NT2/D1 (cell line): ENCODE data around the gene TSG101.

Source experiments
- DNase-seq: peaks from one replicate; pipeline ENCODE4 v3.0.0-alpha.2; 2011; ENCODE audit warnings: low read depth, low spot score
- H3K27me3 ChIP-seq: 2 replicates; pipeline ENCODE4 v1.6.0; 2011; ENCODE audit warnings: mild to moderate bottlenecking; ENCODE audit not compliant: insufficient read length, insufficient read depth
- H3K36me3 ChIP-seq: 2 replicates; pipeline ENCODE4 v1.6.1; 2011; ENCODE audit warnings: mild to moderate bottlenecking, low read length, mixed read lengths; ENCODE audit not compliant: insufficient read depth, insufficient read length
- H3K4me1 ChIP-seq: 2 replicates; pipeline ENCODE4 v1.5.1; 2011; ENCODE audit not compliant: insufficient read depth, insufficient read length
- H3K4me3 ChIP-seq: 2 replicates; pipeline ENCODE4 v1.5.1; 2011; ENCODE audit warnings: low read depth; ENCODE audit not compliant: insufficient read length
- H3K9ac ChIP-seq: 2 replicates; pipeline ENCODE4 v1.6.0; 2011; ENCODE audit warnings: low read depth; ENCODE audit not compliant: insufficient read length
- H3K9me3 ChIP-seq: 2 replicates; pipeline ENCODE4 v1.5.1; 2011; ENCODE audit warnings: mild to moderate bottlenecking, low read length; ENCODE audit not compliant: insufficient read depth
- SUZ12 ChIP-seq: IDR thresholded peaks from 2 replicates; pipeline ENCODE4 v1.6.1; 2011; ENCODE audit not compliant: insufficient read length, insufficient read depth; ENCODE audit errors: extremely low read depth
- YY1 ChIP-seq: IDR thresholded peaks from 2 replicates; pipeline ENCODE4 v1.6.1; 2011; ENCODE audit not compliant: insufficient read length, insufficient read depth
- ZNF274 ChIP-seq: IDR thresholded peaks from 2 replicates; pipeline ENCODE4 v1.6.1; 2011; ENCODE audit warnings: mild to moderate bottlenecking, low read depth, low read length

The TSG101 gene

GRCh38 chr11:18471995-18472394 is 54.7 kb downstream of the TSG101 start:
- no peaks in the 10 kb centered on the region for H3K9me3 ChIP-seq
- H3K36me3 ChIP-seq: peaks cover 3% of the 10 kb centered on the region
- H3K9ac ChIP-seq: no peak overlapping the region
- no peak overlapping the region for H3K4me3 ChIP-seq
- no peak for DNase-seq
- no peaks in the 10 kb centered on the region for H3K27me3 ChIP-seq
- no peaks in the 10 kb centered on the region for H3K4me1 ChIP-seq
- no peak for TF ChIP-seq ZNF274
- TF ChIP-seq SUZ12: no peak
- no peak for TF ChIP-seq YY1

GRCh38 chr11:18468961-18469360 is 57.8 kb downstream of the TSG101 start:
- DNase-seq: no peak
- H3K27me3 ChIP-seq: no peaks in the 10 kb centered on the region
- no peak overlapping the region for H3K4me3 ChIP-seq
- TF ChIP-seq SUZ12: no peak
- no peak for TF ChIP-seq ZNF274
- TF ChIP-seq YY1: no peak
- no peak overlapping the region for H3K9ac ChIP-seq
- H3K4me1 ChIP-seq: no peaks in the 10 kb centered on the region
- H3K9me3 ChIP-seq: no peaks in the 10 kb centered on the region
- H3K36me3 ChIP-seq: no peaks in the 10 kb centered on the region

- H3K4me1 ChIP-seq: no peaks in the 10 kb centered on the region
- H3K27me3 ChIP-seq: no peaks in the 10 kb centered on the region
- no peaks in the 10 kb centered on the region for H3K9me3 ChIP-seq
- DNase-seq: no peak
- no peak for TF ChIP-seq SUZ12
- no peaks in the 10 kb centered on the region for H3K36me3 ChIP-seq
- H3K4me3 ChIP-seq: no peak overlapping the region
- no peak overlapping the region for H3K9ac ChIP-seq
Observed at GRCh38 chr11:18468059-18468458, 58.7 kb downstream of the TSG101 start.

- no peaks in the 10 kb centered on the region for H3K4me1 ChIP-seq
- no peaks in the 10 kb centered on the region for H3K9me3 ChIP-seq
Observed at GRCh38 chr11:18466402-18466801, 60.3 kb downstream of the TSG101 start.

GRCh38 chr11:18463439-18463838 is 63.3 kb downstream of the TSG101 start:
- H3K9me3 ChIP-seq: no peaks in the 10 kb centered on the region
- DNase-seq: no peak
- TF ChIP-seq SUZ12 (no peak), ZNF274 (no peak), YY1 (no peak)
- no peaks in the 10 kb centered on the region for H3K4me1 ChIP-seq
- H3K36me3 ChIP-seq: no peaks in the 10 kb centered on the region
- no peaks in the 10 kb centered on the region for H3K27me3 ChIP-seq
- no peak overlapping the region for H3K9ac ChIP-seq
- no peak overlapping the region for H3K4me3 ChIP-seq

More at GRCh38 chr11:18466402-18466801, 60.3 kb downstream of the TSG101 start:
- no peak overlapping the region for H3K9ac ChIP-seq
- no peaks in the 10 kb centered on the region for H3K27me3 ChIP-seq
- H3K4me3 ChIP-seq: no peak overlapping the region
- H3K36me3 ChIP-seq: no peaks in the 10 kb centered on the region
- DNase-seq: no peak
- TF ChIP-seq ZNF274 (no peak), YY1 (no peak), SUZ12 (no peak)

- Histone ChIP-seq H3K27me3 (no peaks in the 10 kb centered on the region), H3K4me1 (no peaks in the 10 kb centered on the region), H3K36me3 (no peaks in the 10 kb centered on the region), H3K9me3 (no peaks in the 10 kb centered on the region), H3K9ac (no peak overlapping the region), H3K4me3 (no peak overlapping the region)
- no peak for TF ChIP-seq YY1
- no peak for TF ChIP-seq SUZ12
- TF ChIP-seq ZNF274: no peak
- no peak for DNase-seq
Observed at GRCh38 chr11:18461909-18462308, 64.8 kb downstream of the TSG101 start.

GRCh38 chr11:18459634-18460033 is 67.1 kb downstream of the TSG101 start:
- DNase-seq: no peak
- TF ChIP-seq YY1: no peak
- TF ChIP-seq ZNF274: no peak
- TF ChIP-seq SUZ12: no peak
- no peaks in the 10 kb centered on the region for H3K36me3 ChIP-seq
- no peaks in the 10 kb centered on the region for H3K9me3 ChIP-seq
- no peaks in the 10 kb centered on the region for H3K4me1 ChIP-seq
- H3K27me3 ChIP-seq: no peaks in the 10 kb centered on the region
- no peak overlapping the region for H3K4me3 ChIP-seq
- H3K9ac ChIP-seq: no peak overlapping the region

- TF ChIP-seq SUZ12: no peak
- no peak for TF ChIP-seq YY1
- TF ChIP-seq ZNF274: no peak
- Histone ChIP-seq H3K9ac (no peak overlapping the region), H3K4me3 (no peak overlapping the region), H3K36me3 (no peaks in the 10 kb centered on the region), H3K27me3 (no peaks in the 10 kb centered on the region), H3K9me3 (no peaks in the 10 kb centered on the region), H3K4me1 (no peaks in the 10 kb centered on the region)
- DNase-seq: no peak
Observed at GRCh38 chr11:18457450-18457849, 69.3 kb downstream of the TSG101 start.
